Measurements from ENCODE around the gene RTTN. TPM values are rescaled to one million over a fixed set of nuclear protein-coding genes. Genes with fewer than 3 reads are reported as not detected.

RTTN gene
- total and polyA plus RNA-seq, 2 of the 4 experiments (the other 2 are of a cell fraction), result 5.8 to 19.9 TPM

- no peaks in the 10 kb centered on the region for H4K20me1 ChIP-seq (ENCODE audit: insufficient read depth, low read length)
- H4K8ac ChIP-seq (ENCODE audit: low read depth in 2 of 2, low read length in 2 of 2), result no peak overlapping the region
- H3K4me2 ChIP-seq (ENCODE audit: low read depth, low read length), result no peak overlapping the region
- H3K27me3 ChIP-seq (ENCODE audit: control insufficient read depth, insufficient read depth, low read length), result no peaks in the 10 kb centered on the region
- no peak overlapping the region for H2BK5ac ChIP-seq (ENCODE audit: low read depth, low read length, poor library complexity, severe bottlenecking)
- H2AFZ ChIP-seq (replicated peaks; ENCODE audit: low read length, poor library complexity), result no peak overlapping the region
- POLR2A ChIA-PET (ENCODE audit: unreplicated experiment), result no interaction called here
- no peak overlapping the region for H3K18ac ChIP-seq (ENCODE audit: low read depth, low read length)
- ATAC-seq (ENCODE audit: low read depth) (no peak), DNase-seq (peak; percentile 16)
- H4K91ac ChIP-seq (ENCODE audit: insufficient read depth, low read depth, low read length), result no peak overlapping the region
- H2BK20ac ChIP-seq (ENCODE audit: low read depth, low read length), result no peak overlapping the region
- H3K79me1 ChIP-seq (ENCODE audit: low read depth in 1 of 2, low read length in 2 of 2), result peaks cover 0 to 4% of the 10 kb centered on the region in 2 experiments; a peak in 2 of 4 replicates
- TF ChIP-seq RCOR1 (IDR thresholded peaks at IDR 0.05; ENCODE audit: insufficient replicate concordance, low read length), result no peak
- TF ChIP-seq CEBPB (IDR thresholded peaks at IDR 0.05; ENCODE audit: low read depth, low read length), result peak; percentile 27; the same call in 1 of the 2 replicates
- no peak overlapping the region for H2BK120ac ChIP-seq (ENCODE audit: low read depth, low read length)
- no peak overlapping the region for H2BK15ac ChIP-seq (ENCODE audit: low read depth, low read length)
- CTCF ChIA-PET, result interaction anchor here (2.2 kb wide), 1 partner anchor 256 kb away, joined by 6 read pairs; no protein-coding TSS in a partner anchor
- H3K9me3 ChIP-seq (ENCODE audit: control insufficient read depth, insufficient read depth, low read length), result no peaks in the 10 kb centered on the region
- peaks cover 8% of the 10 kb centered on the region for H3K36me3 ChIP-seq (ENCODE audit: control insufficient read depth, insufficient read depth, low read length)
- intact Hi-C loops (cut with micrococcal nuclease), result no loop called here
- whole genome bisulfite sequencing, 2 experiments (ENCODE audit: extremely low coverage in 2 of 2, insufficient read length in 1 of 2), result 80% methylated on average over 1 of the region's 6 CpGs; no CpG with 5 or more reads in 1 of the 2 experiments
- H3K9ac ChIP-seq (ENCODE audit: low read depth, low read length), result no peak overlapping the region
- no peaks in the 10 kb centered on the region for H3K9me1 ChIP-seq (ENCODE audit: insufficient read depth, low read length)
- H3K14ac ChIP-seq (replicated peaks; ENCODE audit: low read depth, low read length), result no peak overlapping the region
- BruUV-seq (replicated peaks), result no TSS peak
- no peak overlapping the region for H3K4me3 ChIP-seq (ENCODE audit: insufficient read depth, low read depth, low read length)
- dilution Hi-C loops (cut with HindIII; ENCODE audit: low sequenced_read_pairs, unreplicated experiment), result loop anchor here (25.0 kb wide), 1 partner anchor 240 kb away; no protein-coding TSS in a partner anchor
- H3K27ac ChIP-seq (ENCODE audit: insufficient read depth, low read length), result no peak overlapping the region
- H3K4ac ChIP-seq (ENCODE audit: low read depth, low read length), result no peak overlapping the region
- no peak overlapping the region for H2AK5ac ChIP-seq (ENCODE audit: low read depth, low read length)
- H3K4me1 ChIP-seq (ENCODE audit: control insufficient read depth, insufficient read depth, low read length), result no peaks in the 10 kb centered on the region
- no peak overlapping the region for H3K23ac ChIP-seq (ENCODE audit: low read depth, low read length)
- no peak overlapping the region for H2AK9ac ChIP-seq (replicated peaks; ENCODE audit: low read depth, low read length, poor library complexity)
- in situ Hi-C loops (cut with MboI; ENCODE audit: low sequenced_read_pairs), result loop anchor here (5.0 kb wide), 1 partner anchor 235 kb away; no protein-coding TSS in a partner anchor
- H4K5ac ChIP-seq (ENCODE audit: low read depth, low read length), result no peak overlapping the region
- no peak overlapping the region for H3K56ac ChIP-seq (ENCODE audit: extremely low read depth, insufficient read depth, low read length)
Observed at GRCh38 chr18:70197026-70197425, 8.5 kb downstream of the RTTN start.
